ENCODE data around the gene STEAP1. TPM values are rescaled to one million over a fixed set of nuclear protein-coding genes. Genes with fewer than 3 reads are reported as not detected.

STEAP1 gene
- total RNA-seq, 1 experiment from 2014 or later = 4.1 TPM

- H3K4me1 ChIP-seq (ENCODE audit: insufficient read depth, low read length) = no peaks in the 10 kb centered on the region
- no peak overlapping the region for H2BK20ac ChIP-seq (ENCODE audit: low read depth, low read length, poor library complexity, severe bottlenecking)
- H3K18ac ChIP-seq (ENCODE audit: insufficient read length, low read depth, low read length) = no peak overlapping the region
- Mint-ChIP-seq H3K9me3 (peaks cover 2 to 3% of the 10 kb centered on the region in 2 experiments; a peak in 3 of 5 replicates), H3K4me3 (no peak overlapping the region), H3K27me3 (ENCODE audit: low read depth) (no peaks in the 10 kb centered on the region; the same call in 1 of the 2 replicates), H3K27ac (no peak overlapping the region), H3K4me1 (no peaks in the 10 kb centered on the region), H3K36me3 (ENCODE audit: insufficient read depth in 1 of 3, low read depth in 3 of 3) (no peaks in the 10 kb centered on the region; a peak in 1 of 7 replicates)
- H2BK120ac ChIP-seq (ENCODE audit: low read depth, low read length, poor library complexity, severe bottlenecking) = no peak overlapping the region
- H3K14ac ChIP-seq (ENCODE audit: insufficient read depth, low read length) = no peak overlapping the region
- H2BK15ac ChIP-seq (ENCODE audit: low read depth, low read length) = no peak overlapping the region
- H2AK5ac ChIP-seq (ENCODE audit: insufficient read length, low read length) = no peak overlapping the region
- H3K27ac ChIP-seq (ENCODE audit: insufficient read length, low read depth, low read length) = no peak overlapping the region
- no peak overlapping the region for H3K56ac ChIP-seq (ENCODE audit: insufficient read length, low read depth, low read length)
- no peak overlapping the region for H2BK12ac ChIP-seq (ENCODE audit: insufficient read length, low read depth, low read length)
- no peak overlapping the region for H3K9ac ChIP-seq (ENCODE audit: extremely low read depth, insufficient read length, low read length)
- TF ChIP-seq CTCF (conservative IDR thresholded peaks at IDR 0.05) = no peak
- H3K79me2 ChIP-seq (ENCODE audit: insufficient read depth, low read length) = no peaks in the 10 kb centered on the region
- no peak overlapping the region for H2BK5ac ChIP-seq (ENCODE audit: insufficient read length, low read length)
- H3K27me3 ChIP-seq (ENCODE audit: insufficient read depth, low read length) = no peaks in the 10 kb centered on the region
- H4K20me1 ChIP-seq (ENCODE audit: control insufficient read depth, insufficient read depth, insufficient read length) = no peaks in the 10 kb centered on the region
- H3K79me1 ChIP-seq (ENCODE audit: insufficient read depth, low read depth, low read length, poor library complexity, severe bottlenecking) = no peaks in the 10 kb centered on the region
- no peak overlapping the region for H4K5ac ChIP-seq (ENCODE audit: insufficient read length, low read depth, low read length)
- H3K4ac ChIP-seq (ENCODE audit: low read depth, low read length) = no peak overlapping the region
- WGBS (ENCODE audit: extremely low coverage, insufficient read length, low lambda C conversion rate) = 100% methylated on average over 1 of the region's 2 CpGs
- no peaks in the 10 kb centered on the region for H3K23me2 ChIP-seq (ENCODE audit: insufficient read length, low read depth, low read length, poor library complexity, severe bottlenecking)
- no peaks in the 10 kb centered on the region for H3K9me3 ChIP-seq (ENCODE audit: control insufficient read depth, low read depth, low read length)
- H3K23ac ChIP-seq (ENCODE audit: insufficient read length, low read depth, low read length) = no peak overlapping the region
- H3K4me2 ChIP-seq (ENCODE audit: insufficient read depth, insufficient read length, low read length) = no peak overlapping the region
- no peak overlapping the region for H3T11ph ChIP-seq (ENCODE audit: low read length)
- no peak overlapping the region for H4K91ac ChIP-seq (ENCODE audit: insufficient read length, low read depth, low read length)
- H4K8ac ChIP-seq (replicated peaks; ENCODE audit: insufficient read length, low read depth, low read length) = no peak overlapping the region
- H2AFZ ChIP-seq (ENCODE audit: low read length) = no peak overlapping the region
- no peak for DNase-seq
These were observed 47.4 kb downstream of the STEAP1 start for GRCh38 chr7:90201500-90202195.

Data from H9 (cell line).